ENCODE data around the gene ALK.

The ALK gene

DNA sequence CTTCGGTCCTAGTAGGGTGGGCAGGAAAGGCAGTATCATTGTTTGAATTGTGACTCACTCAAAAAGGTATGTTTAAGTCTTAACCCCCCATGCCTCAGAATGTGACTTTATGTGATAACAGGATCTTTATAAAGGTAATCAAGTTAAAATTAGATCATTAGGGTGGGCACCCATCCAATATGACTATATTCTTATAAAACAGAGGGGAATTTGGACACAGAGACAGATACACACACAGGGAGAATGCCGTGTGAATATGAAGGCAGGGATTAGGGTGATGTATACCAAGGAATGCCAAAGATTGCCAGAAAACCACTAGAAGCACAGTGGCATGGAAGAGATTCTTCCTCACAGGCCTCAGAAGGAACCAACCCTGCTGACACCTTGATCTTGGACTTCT lies 524.3 kb downstream of the ALK start:
- no peak overlapping the region for H3K4me3 ChIP-seq (ENCODE audit: low read depth, low read length)
- 0 out of 2 replicates have a peak, but pooled peaks cover 4% of the 10 kb centered on the region for H3K9me3 ChIP-seq (ENCODE audit: control insufficient read depth, insufficient read depth, low read depth, low read length)
- no peaks in the 10 kb centered on the region for H3K27me3 ChIP-seq (ENCODE audit: control insufficient read depth, insufficient read depth, low read length)
- H3K9ac ChIP-seq (ENCODE audit: low read length), result no peak overlapping the region
- H3K4me1 ChIP-seq (ENCODE audit: control insufficient read depth, insufficient read depth, low read length), result peaks cover 20% of the 10 kb centered on the region
- H3K36me3 ChIP-seq (ENCODE audit: control insufficient read depth, insufficient read depth, low read length), result no peaks in the 10 kb centered on the region
- no peak overlapping the region for H3K27ac ChIP-seq (ENCODE audit: low read depth, low read length)

DNA sequence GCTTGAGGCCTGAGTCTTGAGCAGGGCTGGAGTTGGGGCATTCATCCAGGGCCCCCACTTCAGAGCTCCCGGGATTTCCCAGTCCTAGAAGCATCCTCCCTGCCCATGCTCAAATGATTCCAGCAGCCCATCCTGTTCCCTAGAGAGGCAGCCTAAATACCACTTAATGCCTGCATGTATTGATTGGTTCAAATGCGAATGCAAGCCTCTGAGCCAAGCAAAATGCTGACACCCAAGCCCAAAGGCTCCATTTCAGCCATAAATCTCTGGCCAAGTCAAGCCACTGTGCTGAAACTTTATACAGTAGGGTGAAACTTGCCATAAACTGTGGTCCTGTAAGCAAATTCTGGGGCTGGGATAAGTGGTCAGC lies 526.4 kb downstream of the ALK start:
- no peaks in the 10 kb centered on the region for H3K36me3 ChIP-seq (ENCODE audit: control insufficient read depth, insufficient read depth, low read length)
- no peak overlapping the region for H3K9ac ChIP-seq (ENCODE audit: low read length)
- no peak overlapping the region for H3K4me3 ChIP-seq (ENCODE audit: low read depth, low read length)
- H3K27ac ChIP-seq (ENCODE audit: low read depth, low read length), result no peak overlapping the region
- H3K27me3 ChIP-seq (ENCODE audit: control insufficient read depth, insufficient read depth, low read length), result no peaks in the 10 kb centered on the region
- peaks cover 20% of the 10 kb centered on the region for H3K4me1 ChIP-seq (ENCODE audit: control insufficient read depth, insufficient read depth, low read length)
- 0 out of 2 replicates have a peak, but pooled peaks cover 4% of the 10 kb centered on the region for H3K9me3 ChIP-seq (ENCODE audit: control insufficient read depth, insufficient read depth, low read depth, low read length)

DNA sequence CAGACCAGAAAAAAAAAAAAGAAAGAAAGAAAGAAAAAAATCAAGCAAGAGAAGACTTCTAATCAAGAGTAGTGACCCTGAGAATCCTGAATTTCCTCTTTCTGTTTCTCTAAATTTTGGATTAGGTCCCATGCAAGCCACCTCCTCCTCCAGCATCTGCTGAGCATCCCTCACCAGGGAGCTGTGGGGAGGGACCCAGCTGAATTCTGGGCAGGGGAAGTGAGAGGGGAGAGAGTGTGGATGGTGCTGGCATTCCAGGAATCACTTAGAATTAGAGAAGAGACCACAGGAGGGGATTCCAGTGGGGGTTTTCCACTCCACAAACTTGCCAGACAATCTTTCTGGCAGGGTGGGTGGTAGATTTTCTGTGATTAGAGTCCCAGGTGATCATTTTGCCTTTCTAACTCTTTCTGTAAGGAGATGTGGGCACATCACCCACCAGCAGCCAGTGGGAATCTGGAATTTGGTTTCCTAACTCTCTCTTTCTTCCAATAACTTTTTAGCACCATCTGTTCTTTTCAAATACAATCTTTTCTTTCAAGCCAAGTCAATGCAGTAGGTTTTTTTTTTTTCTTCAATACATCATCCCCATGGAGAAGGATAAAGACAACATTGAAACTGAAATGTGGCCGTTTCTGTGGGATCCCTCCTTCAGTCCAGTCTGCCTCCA lies 526.9 kb downstream of the ALK start:
- 0 out of 2 replicates have a peak, but pooled peaks cover 4% of the 10 kb centered on the region for H3K9me3 ChIP-seq (ENCODE audit: control insufficient read depth, insufficient read depth, low read depth, low read length)
- no peaks in the 10 kb centered on the region for H3K36me3 ChIP-seq (ENCODE audit: control insufficient read depth, insufficient read depth, low read length)
- H3K9ac ChIP-seq (ENCODE audit: low read length), result no peak overlapping the region
- H3K4me3 ChIP-seq (ENCODE audit: low read depth, low read length), result no peak overlapping the region
- H3K4me1 ChIP-seq (ENCODE audit: control insufficient read depth, insufficient read depth, low read length), result peaks cover 20% of the 10 kb centered on the region
- no peak overlapping the region for H3K27ac ChIP-seq (ENCODE audit: low read depth, low read length)
- H3K27me3 ChIP-seq (ENCODE audit: control insufficient read depth, insufficient read depth, low read length), result no peaks in the 10 kb centered on the region

DNA sequence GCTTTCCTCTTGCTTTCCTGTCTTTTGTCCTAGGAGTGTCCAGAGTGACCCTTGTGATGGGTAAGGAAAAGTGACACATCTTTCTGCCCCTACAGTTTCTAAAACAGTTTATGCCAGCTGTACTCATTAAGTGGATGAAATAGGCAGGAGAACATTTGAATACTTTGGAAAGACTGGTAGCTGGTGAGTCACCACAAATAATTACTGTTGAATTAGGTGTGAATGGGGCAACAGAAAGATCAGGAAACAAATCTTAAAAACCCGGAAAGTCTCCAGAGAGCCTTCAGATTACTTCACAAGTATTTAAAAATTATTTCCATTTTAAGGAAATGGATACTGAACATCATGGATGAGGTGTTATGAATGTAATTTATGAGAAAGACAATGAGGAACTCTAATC lies 527.7 kb downstream of the ALK start:
- Histone ChIP-seq H3K36me3 (ENCODE audit: control insufficient read depth, insufficient read depth, low read length) (no peaks in the 10 kb centered on the region), H3K4me1 (ENCODE audit: control insufficient read depth, insufficient read depth, low read length) (peaks cover 20% of the 10 kb centered on the region), H3K27ac (ENCODE audit: low read depth, low read length) (no peak overlapping the region), H3K4me3 (ENCODE audit: low read depth, low read length) (no peak overlapping the region), H3K9ac (ENCODE audit: low read length) (no peak overlapping the region), H3K9me3 (ENCODE audit: control insufficient read depth, insufficient read depth, low read depth, low read length) (0 out of 2 replicates have a peak, but pooled peaks cover 4% of the 10 kb centered on the region), H3K27me3 (ENCODE audit: control insufficient read depth, insufficient read depth, low read length) (no peaks in the 10 kb centered on the region)

DNA sequence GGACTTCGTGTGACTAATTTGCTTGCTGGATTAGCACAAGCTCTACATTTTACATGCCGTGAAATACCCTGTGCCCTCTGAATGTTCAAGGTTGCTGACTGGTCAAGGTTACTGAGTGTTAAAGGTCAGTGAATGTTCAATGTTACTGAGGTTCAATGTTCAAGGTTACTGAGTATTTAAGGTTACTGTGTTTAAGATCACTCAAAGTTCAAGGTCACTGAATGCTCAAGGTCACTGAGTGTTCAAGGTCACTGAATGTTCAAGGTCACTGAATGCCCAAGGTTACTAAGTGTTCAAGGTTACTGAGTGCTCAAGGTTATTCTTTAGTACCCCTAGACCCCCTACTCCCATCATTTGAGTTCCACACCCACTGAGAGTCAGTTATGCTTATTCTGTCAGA lies 528.6 kb downstream of the ALK start:
- Histone ChIP-seq H3K4me1 (ENCODE audit: control insufficient read depth, insufficient read depth, low read length) (peaks cover 12% of the 10 kb centered on the region; the same call in 1 of the 2 replicates), H3K9me3 (ENCODE audit: control insufficient read depth, insufficient read depth, low read depth, low read length) (0 out of 2 replicates have a peak, but pooled peaks cover 4% of the 10 kb centered on the region), H3K4me3 (ENCODE audit: low read depth, low read length) (no peak overlapping the region), H3K9ac (ENCODE audit: low read length) (no peak overlapping the region), H3K27me3 (ENCODE audit: control insufficient read depth, insufficient read depth, low read length) (no peaks in the 10 kb centered on the region), H3K36me3 (ENCODE audit: control insufficient read depth, insufficient read depth, low read length) (no peaks in the 10 kb centered on the region), H3K27ac (ENCODE audit: low read depth, low read length) (no peak overlapping the region)

DNA sequence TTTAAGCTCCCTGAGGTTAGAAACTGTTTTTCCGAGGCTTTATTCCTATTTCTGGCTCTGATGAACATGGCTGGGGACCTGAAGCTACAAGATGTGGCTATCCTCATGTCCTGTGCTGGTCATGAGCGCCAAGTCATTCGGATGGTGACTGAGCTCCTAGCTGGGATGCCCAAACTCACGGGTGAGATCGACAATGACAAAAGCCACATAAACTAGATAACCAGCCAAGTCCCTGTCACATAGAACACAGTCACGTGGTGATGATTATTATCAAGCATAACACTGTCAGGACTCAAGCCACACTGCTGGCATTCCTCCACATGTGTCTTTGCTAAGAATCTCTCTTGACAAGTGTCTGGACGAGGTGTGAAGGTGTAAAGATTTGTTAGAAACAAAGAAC lies 531.2 kb downstream of the ALK start:
- H3K4me3 ChIP-seq (ENCODE audit: low read depth, low read length), result no peak overlapping the region
- H3K36me3 ChIP-seq (ENCODE audit: control insufficient read depth, insufficient read depth, low read length), result no peaks in the 10 kb centered on the region
- H3K4me1 ChIP-seq (ENCODE audit: control insufficient read depth, insufficient read depth, low read length), result peaks cover 10% of the 10 kb centered on the region; the same call in 1 of the 2 replicates
- H3K27ac ChIP-seq (ENCODE audit: low read depth, low read length), result no peak overlapping the region
- H3K27me3 ChIP-seq (ENCODE audit: control insufficient read depth, insufficient read depth, low read length), result no peaks in the 10 kb centered on the region
- H3K9me3 ChIP-seq (ENCODE audit: control insufficient read depth, insufficient read depth, low read depth, low read length), result no peaks in the 10 kb centered on the region
- H3K9ac ChIP-seq (ENCODE audit: low read length), result no peak overlapping the region

DNA sequence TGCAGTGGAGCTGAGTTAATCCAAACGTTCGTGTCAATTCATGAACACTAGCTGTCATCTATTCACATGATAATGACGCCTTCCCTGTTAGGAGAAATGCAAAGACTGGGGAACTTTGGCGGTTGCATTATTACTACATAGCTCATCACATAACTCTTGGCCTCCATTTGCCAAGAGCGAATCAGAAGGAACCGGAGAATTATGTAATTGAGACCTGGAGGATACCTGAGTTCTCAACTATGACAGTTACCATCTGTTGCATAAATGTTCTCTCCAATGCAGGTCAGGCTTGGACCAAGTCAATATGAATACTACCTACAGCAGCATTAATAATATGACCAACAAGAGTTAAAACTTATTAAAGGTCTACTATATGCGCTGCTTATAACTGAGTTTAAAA lies 531.7 kb downstream of the ALK start:
- peaks cover 6% of the 10 kb centered on the region; the same call in 1 of the 2 replicates for H3K4me1 ChIP-seq (ENCODE audit: control insufficient read depth, insufficient read depth, low read length)
- no peak overlapping the region for H3K9ac ChIP-seq (ENCODE audit: low read length)
- H3K36me3 ChIP-seq (ENCODE audit: control insufficient read depth, insufficient read depth, low read length), result no peaks in the 10 kb centered on the region
- H3K4me3 ChIP-seq (ENCODE audit: low read depth, low read length), result no peak overlapping the region
- no peak overlapping the region for H3K27ac ChIP-seq (ENCODE audit: low read depth, low read length)
- no peaks in the 10 kb centered on the region for H3K9me3 ChIP-seq (ENCODE audit: control insufficient read depth, insufficient read depth, low read depth, low read length)
- no peaks in the 10 kb centered on the region for H3K27me3 ChIP-seq (ENCODE audit: control insufficient read depth, insufficient read depth, low read length)

DNA sequence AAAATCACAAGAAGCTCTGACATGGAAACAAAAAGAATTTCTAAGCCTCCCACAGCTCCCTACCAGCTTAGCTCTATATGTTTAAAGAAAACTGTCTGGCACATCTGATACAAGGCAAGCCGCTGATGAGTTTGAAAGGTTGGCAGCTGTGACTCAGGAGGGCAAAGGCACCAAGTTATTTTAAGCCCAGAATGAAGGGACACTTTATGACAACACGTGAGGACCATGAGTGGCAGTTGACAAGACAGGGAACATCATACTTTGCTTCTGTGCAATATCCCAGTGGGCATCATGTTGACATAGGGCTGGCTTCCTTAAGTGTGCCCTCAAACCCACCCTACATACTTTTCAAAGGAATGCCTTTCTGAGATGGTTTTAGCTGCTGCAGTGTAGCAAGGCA lies 533.3 kb downstream of the ALK start:
- Histone ChIP-seq H3K9me3 (ENCODE audit: control insufficient read depth, insufficient read depth, low read depth, low read length) (no peaks in the 10 kb centered on the region), H3K9ac (ENCODE audit: low read length) (no peak overlapping the region), H3K4me1 (ENCODE audit: control insufficient read depth, insufficient read depth, low read length) (no peaks in the 10 kb centered on the region; the same call in 1 of the 2 replicates), H3K27ac (ENCODE audit: low read depth, low read length) (no peak overlapping the region), H3K4me3 (ENCODE audit: low read depth, low read length) (no peak overlapping the region), H3K36me3 (ENCODE audit: control insufficient read depth, insufficient read depth, low read length) (no peaks in the 10 kb centered on the region), H3K27me3 (ENCODE audit: control insufficient read depth, insufficient read depth, low read length) (no peaks in the 10 kb centered on the region)

DNA sequence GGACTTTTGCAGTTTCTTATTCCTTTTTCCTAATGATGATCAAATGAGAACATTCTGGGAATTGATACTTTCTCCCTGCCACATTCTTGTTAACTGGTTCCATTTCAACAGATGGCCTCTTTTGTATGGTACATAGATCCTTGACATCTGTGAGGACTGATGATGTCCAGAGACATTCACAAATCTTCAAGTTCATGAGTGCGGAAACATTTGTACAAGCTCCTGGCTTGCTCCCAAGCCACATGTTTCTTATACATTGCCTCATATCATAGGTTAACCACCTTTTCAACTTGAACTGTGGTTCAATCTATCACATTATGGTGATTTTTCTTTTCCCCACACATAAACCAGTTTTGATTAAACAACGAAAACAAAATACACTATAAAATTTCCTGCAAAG lies 538.9 kb downstream of the ALK start:
- no peaks in the 10 kb centered on the region for H3K36me3 ChIP-seq (ENCODE audit: control insufficient read depth, insufficient read depth, low read length)
- no peak overlapping the region for H3K4me3 ChIP-seq (ENCODE audit: low read depth, low read length)

DNA sequence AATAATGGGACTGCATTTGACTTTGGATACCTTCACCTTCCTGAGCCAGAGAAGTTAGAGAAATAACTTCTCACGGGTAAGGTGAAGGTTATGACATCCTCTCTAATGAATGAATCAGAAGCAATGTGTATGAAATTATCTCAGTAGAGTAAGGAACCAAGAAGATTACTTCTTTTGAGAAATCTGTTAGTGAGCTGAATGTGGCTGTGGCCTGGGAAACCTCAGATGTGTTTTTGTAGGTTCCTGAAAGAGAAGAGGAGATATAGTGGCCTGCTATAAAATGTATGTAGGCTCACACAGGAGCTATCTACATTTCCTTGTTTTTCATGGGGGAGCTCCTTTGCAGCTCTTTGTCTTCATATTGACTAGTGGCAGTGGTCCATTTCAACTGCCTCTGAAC lies 543.6 kb downstream of the ALK start:
- Histone ChIP-seq H3K27ac (ENCODE audit: low read depth, low read length) (no peak overlapping the region), H3K9ac (ENCODE audit: low read length) (no peak overlapping the region), H3K36me3 (ENCODE audit: control insufficient read depth, insufficient read depth, low read length) (no peaks in the 10 kb centered on the region), H3K4me3 (ENCODE audit: low read depth, low read length) (no peak overlapping the region), H3K9me3 (ENCODE audit: control insufficient read depth, insufficient read depth, low read depth, low read length) (no peaks in the 10 kb centered on the region), H3K4me1 (ENCODE audit: control insufficient read depth, insufficient read depth, low read length) (peaks cover 4% of the 10 kb centered on the region), H3K27me3 (ENCODE audit: control insufficient read depth, insufficient read depth, low read length) (no peaks in the 10 kb centered on the region)

More for the DNA sequence above, 538.9 kb downstream of the ALK start:
- Histone ChIP-seq H3K9me3 (ENCODE audit: control insufficient read depth, insufficient read depth, low read depth, low read length) (no peaks in the 10 kb centered on the region), H3K9ac (ENCODE audit: low read length) (no peak overlapping the region), H3K27ac (ENCODE audit: low read depth, low read length) (no peak overlapping the region), H3K4me1 (ENCODE audit: control insufficient read depth, insufficient read depth, low read length) (no peaks in the 10 kb centered on the region), H3K27me3 (ENCODE audit: control insufficient read depth, insufficient read depth, low read length) (no peaks in the 10 kb centered on the region)

DNA sequence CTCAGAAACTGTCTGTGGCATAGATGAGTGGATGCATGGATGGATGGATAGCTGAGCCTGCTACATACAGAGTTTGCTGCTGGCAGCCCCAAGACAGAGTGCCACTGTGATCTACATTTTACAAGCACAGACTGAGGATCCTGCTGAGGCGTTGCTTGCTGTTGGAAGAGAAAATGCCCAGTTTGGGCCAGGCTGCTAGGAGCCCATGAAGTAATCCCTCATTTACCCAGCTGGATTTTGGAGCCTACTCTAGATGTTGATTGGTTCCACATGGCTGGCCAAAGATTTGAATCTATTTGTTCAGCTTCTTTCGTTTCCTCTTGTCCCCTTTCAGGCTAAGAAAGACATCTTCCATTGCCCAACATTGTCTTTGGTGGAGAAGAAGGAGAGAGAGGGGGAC lies 544.8 kb downstream of the ALK start:
- H3K9ac ChIP-seq (ENCODE audit: low read length), result no peak overlapping the region
- H3K27me3 ChIP-seq (ENCODE audit: control insufficient read depth, insufficient read depth, low read length), result no peaks in the 10 kb centered on the region
- no peaks in the 10 kb centered on the region for H3K36me3 ChIP-seq (ENCODE audit: control insufficient read depth, insufficient read depth, low read length)
- H3K4me1 ChIP-seq (ENCODE audit: control insufficient read depth, insufficient read depth, low read length), result peaks cover 4% of the 10 kb centered on the region
- no peaks in the 10 kb centered on the region for H3K9me3 ChIP-seq (ENCODE audit: control insufficient read depth, insufficient read depth, low read depth, low read length)
- H3K27ac ChIP-seq (ENCODE audit: low read depth, low read length), result no peak overlapping the region
- H3K4me3 ChIP-seq (ENCODE audit: low read depth, low read length), result no peak overlapping the region

Data from HUES6 (cell line).